ENCODE results near the gene POU2AF1.

POU2AF1 gene, protein sequence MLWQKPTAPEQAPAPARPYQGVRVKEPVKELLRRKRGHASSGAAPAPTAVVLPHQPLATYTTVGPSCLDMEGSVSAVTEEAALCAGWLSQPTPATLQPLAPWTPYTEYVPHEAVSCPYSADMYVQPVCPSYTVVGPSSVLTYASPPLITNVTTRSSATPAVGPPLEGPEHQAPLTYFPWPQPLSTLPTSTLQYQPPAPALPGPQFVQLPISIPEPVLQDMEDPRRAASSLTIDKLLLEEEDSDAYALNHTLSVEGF

GRCh38 chr11:111378861-111379601 lies at the start of gene POU2AF1:
Gene POU2AF1 (minus strand): TSS chr11:111379275. CDS start chr11:111379177, 98 bp downstream.
- peak; percentile 83 for DNase-seq (ENCODE audit: low spot score)

- no peak for DNase-seq (ENCODE audit: low spot score)
Measured at GRCh38 chr11:111428113-111428876, 49.2 kb upstream of the POU2AF1 start.

GRCh38 chr11:111427471-111427912 lies 48.4 kb upstream of the POU2AF1 start:
- DNase-seq (ENCODE audit: low spot score), result no peak

DNA sequence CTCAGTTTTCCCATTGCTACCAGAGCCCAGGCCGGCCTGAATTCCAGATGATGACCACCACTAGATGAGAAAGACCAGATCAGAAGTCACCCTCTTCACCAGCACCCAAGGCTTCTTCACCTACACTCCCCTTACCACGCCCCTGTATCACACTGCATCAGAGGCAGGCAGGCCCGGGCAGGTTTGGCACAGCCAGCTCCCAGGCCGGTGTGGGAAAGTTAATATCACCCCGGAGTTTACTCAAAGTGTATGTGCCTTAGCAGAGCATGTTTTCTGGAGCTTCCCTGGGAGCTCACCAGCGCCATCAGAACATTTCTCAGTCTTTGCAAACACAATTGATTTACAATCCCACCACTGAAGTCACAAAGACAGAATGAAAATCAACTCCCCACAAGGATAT lies 47.5 kb upstream of the POU2AF1 start:
- DNase-seq (ENCODE audit: low spot score), result no peak

DNA sequence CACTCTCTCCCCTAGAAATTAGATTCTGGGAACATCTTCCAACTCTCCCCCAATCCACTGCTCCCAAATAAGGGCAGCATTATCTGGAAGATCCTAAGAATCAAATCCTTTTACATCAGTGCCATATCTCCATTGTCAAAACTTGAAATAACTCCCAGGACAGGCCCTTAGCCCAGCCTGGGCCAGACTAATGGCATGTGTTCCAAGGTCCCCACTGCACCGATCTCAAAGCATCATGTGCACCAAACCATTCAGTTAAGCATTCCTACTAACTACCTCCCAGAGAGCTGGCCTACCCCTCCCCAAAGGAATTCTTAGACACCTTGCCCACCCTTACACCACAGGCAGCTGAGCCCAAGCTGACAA lies 44.2 kb upstream of the POU2AF1 start:
- no peak for DNase-seq (ENCODE audit: low spot score)

GRCh38 chr11:111422494-111423249 lies 43.6 kb upstream of the POU2AF1 start:
- DNase-seq (ENCODE audit: low spot score), result peak; percentile 49

DNA sequence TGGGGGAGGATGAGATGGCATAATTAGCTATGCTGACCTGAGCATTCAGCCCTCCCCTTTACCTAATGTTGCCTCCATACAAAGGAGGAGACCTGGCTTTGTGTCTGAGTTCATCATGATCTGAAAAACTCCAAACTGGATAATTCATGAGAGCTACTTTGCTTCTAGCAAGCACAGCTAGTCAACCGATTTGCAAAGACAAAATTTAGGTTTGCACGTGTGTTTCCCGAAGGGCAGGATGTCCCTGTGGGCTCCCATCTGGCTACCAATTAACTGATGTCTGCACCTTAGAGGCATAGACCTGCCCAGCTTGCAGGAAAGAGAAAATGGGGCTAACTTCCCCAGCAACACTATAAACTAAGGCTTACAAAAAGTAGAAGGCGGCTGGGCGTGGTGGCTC lies 42.2 kb upstream of the POU2AF1 start:
- DNase-seq (ENCODE audit: low spot score), result no peak

- DNase-seq (ENCODE audit: low spot score), result no peak
Measured at GRCh38 chr11:111419641-111420327, 40.7 kb upstream of the POU2AF1 start.

- no peak for DNase-seq (ENCODE audit: low spot score)
Measured at GRCh38 chr11:111419181-111419580, 40.1 kb upstream of the POU2AF1 start.

- no peak for DNase-seq (ENCODE audit: low spot score)
Measured at GRCh38 chr11:111418436-111418787, 39.3 kb upstream of the POU2AF1 start.

GRCh38 chr11:111417766-111418435 lies 38.8 kb upstream of the POU2AF1 start:
- DNase-seq (ENCODE audit: low spot score), result peak; percentile 27

- peak; percentile 69 for DNase-seq (ENCODE audit: low spot score)
Measured at GRCh38 chr11:111417011-111417765, 38.1 kb upstream of the POU2AF1 start.

DNA sequence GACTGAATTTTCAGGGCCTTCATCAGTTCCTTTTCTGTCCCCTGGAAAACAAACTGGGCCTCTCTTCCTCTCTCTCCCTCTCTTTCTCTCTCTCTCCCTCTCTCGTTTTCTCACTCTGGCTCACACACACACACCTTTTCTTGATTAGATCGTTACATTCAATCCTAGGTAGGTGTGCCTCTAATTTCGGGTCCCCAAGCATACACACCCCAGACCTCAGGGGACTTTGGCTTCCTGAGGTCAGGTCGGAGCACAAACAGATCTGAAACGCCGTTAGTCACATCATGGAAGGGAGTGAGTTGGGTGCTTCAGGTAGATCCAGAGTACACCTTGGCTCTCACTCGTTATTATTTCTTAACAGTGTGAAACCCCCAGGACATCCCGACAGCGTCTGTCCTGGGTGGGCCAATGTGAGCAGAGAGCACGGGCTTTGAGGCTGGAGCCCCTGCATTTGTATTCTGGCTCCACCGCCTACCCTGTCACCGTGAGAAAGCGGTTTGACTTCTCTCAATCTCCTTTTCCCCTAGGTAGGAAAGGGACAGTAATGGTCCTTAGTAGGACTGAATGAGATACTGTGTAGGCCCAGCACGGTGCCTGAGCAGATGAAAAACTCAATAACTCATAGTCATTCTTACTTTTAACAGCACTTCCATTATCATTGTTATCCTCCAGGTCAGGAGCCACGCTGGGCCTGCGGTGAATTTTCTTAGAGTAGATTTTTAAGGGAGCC lies 37.3 kb upstream of the POU2AF1 start:
- no peak for DNase-seq (ENCODE audit: low spot score)

- DNase-seq (ENCODE audit: low spot score), result peak; percentile 35
Measured at GRCh38 chr11:111414936-111415335, 35.9 kb upstream of the POU2AF1 start.

- peak; percentile 21 for DNase-seq (ENCODE audit: low spot score)
Measured at GRCh38 chr11:111414267-111414931, 35.3 kb upstream of the POU2AF1 start.

- DNase-seq (ENCODE audit: low spot score), result no peak
Measured at GRCh38 chr11:111413849-111414248, 34.8 kb upstream of the POU2AF1 start.

- DNase-seq (ENCODE audit: low spot score), result no peak
Measured at GRCh38 chr11:111412293-111412692, 33.2 kb upstream of the POU2AF1 start.

- no peak for DNase-seq (ENCODE audit: low spot score)
Measured at GRCh38 chr11:111411456-111411855, 32.4 kb upstream of the POU2AF1 start.

GRCh38 chr11:111410951-111411350 lies 31.9 kb upstream of the POU2AF1 start:
- no peak for DNase-seq (ENCODE audit: low spot score)

Data from germinal center (tissue), 1 donor.